BLaER1 treated with 17β-estradiol and CSF1 and Interleukin-3, amounts not matched to agents 10 nM and 100 nM (cell line): ENCODE measurements around the gene TSTD2.

Source experiments
- H3K27ac ChIP-seq, 11 experiments: shearing (Covaris generic); formaldehyde crosslinking; 2 replicates each; pipeline ENCODE4 v1.8.1; 2022
- H3K27me3 ChIP-seq, 11 experiments: shearing (Covaris generic); formaldehyde crosslinking; 2 replicates each; pipeline ENCODE4 v1.8.1; 2022
- H3K36me3 ChIP-seq, 11 experiments: shearing (Covaris generic); formaldehyde crosslinking; 2 replicates each; pipeline ENCODE4 v1.8.1; 2022
- H3K4me1 ChIP-seq, 10 experiments: shearing (Covaris generic); formaldehyde crosslinking; 2 replicates each; pipeline ENCODE4 v1.8.1; 2022
- H3K4me2 ChIP-seq, 11 experiments: shearing (Covaris generic); formaldehyde crosslinking; 2 replicates each; pipeline ENCODE4 v1.8.1; 2022
- H3K4me3 ChIP-seq, 10 experiments: shearing (Covaris generic); formaldehyde crosslinking; 2 replicates each; pipeline ENCODE4 v1.8.1; 2022
- H3K9ac ChIP-seq, 11 experiments: shearing (Covaris generic); formaldehyde crosslinking; 2 replicates each; pipeline ENCODE4 v1.8.1; 2022
- H3K9me3 ChIP-seq, 11 experiments: shearing (Covaris generic); formaldehyde crosslinking; replicated peaks in 1 of 11; 2 replicates each; pipeline ENCODE4 v1.8.1; 2022
- H4K20me1 ChIP-seq, 11 experiments: shearing (Covaris generic); formaldehyde crosslinking; 2 replicates each; pipeline ENCODE4 v1.8.1; 2022
- Cebpa-rat ChIP-seq, 11 experiments: shearing (Covaris generic); IDR thresholded peaks; 2 replicates each; pipeline ENCODE4 v1.8.1; 2022

Gene TSTD2

DNA sequence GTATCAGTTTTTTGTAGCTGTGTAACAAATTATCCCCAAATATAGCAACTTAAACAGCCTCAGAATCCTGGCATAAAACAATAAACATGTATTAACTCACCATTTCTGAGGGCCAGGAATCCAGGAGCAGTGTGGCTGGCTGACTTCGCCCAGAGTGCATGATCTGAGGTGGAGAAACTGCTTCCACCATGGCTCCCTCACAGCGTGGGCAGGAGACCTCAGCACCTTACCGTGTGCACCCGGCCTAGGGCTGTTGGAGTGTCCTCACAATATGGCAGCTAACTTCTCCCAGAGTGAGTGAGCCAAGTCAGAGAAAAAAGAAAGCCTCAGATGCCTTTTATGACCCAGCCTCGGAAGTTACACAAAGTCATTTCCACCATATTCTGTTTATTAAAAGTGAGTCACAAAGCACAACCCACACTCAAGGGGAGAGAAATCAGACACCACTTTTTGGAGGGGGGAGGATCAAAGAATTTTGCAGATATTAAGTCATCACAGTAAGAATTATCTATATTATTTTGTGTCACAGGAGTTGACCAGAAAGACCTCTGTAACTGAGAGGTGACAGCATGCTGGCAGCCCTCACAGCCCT, 59.6 kb downstream of the TSTD2 start:
- H3K4me2 ChIP-seq = no peak overlapping the region
- 0 out of 22 replicates have a peak, but pooled peaks cover 0 to 4% (median 0%) of the 10 kb centered on the region in 11 experiments for H3K27me3 ChIP-seq
- peaks cover 0 to 10% (median 0%) of the 10 kb centered on the region in 11 experiments; a peak in 3 of 22 replicates for H3K9me3 ChIP-seq
- no peak overlapping the region for H3K4me3 ChIP-seq
- no peaks in the 10 kb centered on the region for H4K20me1 ChIP-seq
- no peaks in the 10 kb centered on the region for H3K36me3 ChIP-seq
- no peak for TF ChIP-seq Cebpa-rat (IDR thresholded peaks at IDR 0.05)
- H3K27ac ChIP-seq = no peak overlapping the region
- H3K9ac ChIP-seq = no peak overlapping the region
- peaks cover 0 to 10% (median 0%) of the 10 kb centered on the region in 10 experiments; a peak in 4 of 20 replicates for H3K4me1 ChIP-seq

DNA sequence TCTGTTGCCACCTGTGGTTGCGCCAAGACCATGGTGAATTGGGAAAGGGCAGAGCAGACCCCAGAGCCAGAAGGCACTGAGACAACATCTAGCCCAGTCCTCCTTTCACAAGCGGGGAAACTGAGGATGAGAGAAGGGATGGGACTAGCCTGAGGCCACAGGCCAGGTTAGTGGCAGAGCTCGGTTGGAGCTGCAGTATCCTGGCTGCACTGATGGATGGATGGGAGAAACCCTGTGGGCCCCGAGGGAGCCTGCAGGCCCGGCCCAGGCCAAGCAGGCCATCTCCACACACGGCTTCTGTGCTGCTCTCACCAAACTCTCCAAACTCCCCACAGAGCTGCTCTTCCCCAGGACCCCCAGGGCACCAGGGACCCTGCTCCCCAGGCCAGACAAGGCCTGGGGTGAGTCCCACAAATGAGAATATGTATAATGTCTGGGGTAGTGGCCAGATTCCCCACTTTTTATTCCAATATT, 60.2 kb downstream of the TSTD2 start:
- Histone ChIP-seq H3K9me3 (peaks cover 0 to 10% (median 0%) of the 10 kb centered on the region in 11 experiments; a peak in 3 of 22 replicates), H3K27ac (no peak overlapping the region), H3K36me3 (no peaks in the 10 kb centered on the region)

DNA sequence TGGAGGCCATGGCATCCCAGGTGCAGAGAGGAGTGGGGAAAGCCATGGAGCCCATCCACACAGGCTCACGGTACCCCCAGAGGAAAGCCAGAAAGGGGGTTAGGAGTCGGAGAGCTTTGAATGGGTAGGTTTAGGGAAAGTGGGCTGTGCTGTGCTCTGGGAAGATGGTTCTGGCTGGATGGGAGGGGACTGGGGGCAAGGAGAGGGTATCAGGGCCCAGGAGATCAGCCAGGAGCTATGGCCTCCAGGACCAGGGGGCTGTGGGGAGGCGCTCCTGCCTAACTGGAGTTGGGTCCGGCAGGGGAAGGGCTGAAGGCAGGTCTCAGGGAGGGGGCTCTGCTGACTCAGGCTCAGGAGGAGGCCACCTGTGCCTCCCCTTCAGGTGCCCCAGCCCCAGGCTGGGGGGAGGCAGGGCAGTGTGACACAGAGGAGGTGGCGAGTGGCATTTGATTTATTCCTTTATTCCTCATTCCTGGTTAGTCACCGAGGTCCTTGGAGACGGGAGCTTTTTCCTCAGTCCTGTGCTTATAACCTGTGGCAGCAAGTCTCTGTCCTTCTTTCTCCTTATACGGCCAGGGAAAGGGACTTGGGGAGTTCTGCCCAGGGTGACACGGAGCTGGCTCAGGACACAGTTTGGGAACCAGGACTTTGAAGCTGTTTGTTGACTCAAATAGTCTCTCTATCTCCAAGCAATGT, 60.8 kb downstream of the TSTD2 start:
- TF ChIP-seq Cebpa-rat (IDR thresholded peaks at IDR 0.05) = no peak
- Histone ChIP-seq H3K27me3 (0 out of 22 replicates have a peak, but pooled peaks cover 0 to 5% (median 0%) of the 10 kb centered on the region in 11 experiments), H3K36me3 (no peaks in the 10 kb centered on the region), H4K20me1 (no peaks in the 10 kb centered on the region), H3K27ac (no peak overlapping the region), H3K4me2 (no peak overlapping the region), H3K9ac (no peak overlapping the region), H3K4me1 (peaks cover 0 to 10% (median 0%) of the 10 kb centered on the region in 10 experiments; a peak in 4 of 20 replicates), H3K9me3 (peaks cover 0 to 10% (median 0%) of the 10 kb centered on the region in 11 experiments; a peak in 3 of 22 replicates), H3K4me3 (no peak overlapping the region)

More for the DNA sequence above, 60.2 kb downstream of the TSTD2 start:
- TF ChIP-seq Cebpa-rat (IDR thresholded peaks at IDR 0.05) = no peak
- Histone ChIP-seq H3K27me3 (0 out of 22 replicates have a peak, but pooled peaks cover 0 to 5% (median 0%) of the 10 kb centered on the region in 11 experiments), H4K20me1 (no peaks in the 10 kb centered on the region), H3K9ac (no peak overlapping the region), H3K4me1 (peaks cover 0 to 10% (median 0%) of the 10 kb centered on the region in 10 experiments; a peak in 4 of 20 replicates), H3K4me3 (no peak overlapping the region), H3K4me2 (no peak overlapping the region)

DNA sequence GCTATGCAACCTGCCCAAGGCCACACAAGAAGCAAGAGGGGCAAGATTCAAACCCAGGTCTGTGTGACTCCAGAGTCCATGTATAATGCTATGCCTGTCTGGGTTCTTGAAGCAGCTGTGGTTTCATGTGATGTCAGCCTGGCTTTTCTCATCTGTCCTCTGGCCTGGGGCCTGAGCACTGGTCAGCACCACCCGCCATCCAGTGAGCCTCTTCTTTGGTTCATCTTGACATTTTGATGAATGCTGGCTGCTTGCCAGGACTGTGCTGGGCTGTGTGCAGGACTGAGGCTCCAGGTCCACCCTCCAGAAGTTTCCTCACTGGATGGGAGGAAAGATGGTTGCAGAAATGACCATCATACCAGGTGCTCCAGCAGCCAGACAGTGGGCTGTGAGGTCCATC, 61.5 kb downstream of the TSTD2 start:
- no peak overlapping the region for H3K4me3 ChIP-seq
- no peak for TF ChIP-seq Cebpa-rat (IDR thresholded peaks at IDR 0.05)
- no peak overlapping the region for H3K9ac ChIP-seq
- peaks cover 0 to 10% (median 0%) of the 10 kb centered on the region in 11 experiments; a peak in 3 of 22 replicates for H3K9me3 ChIP-seq
- no peak overlapping the region for H3K27ac ChIP-seq
- H3K36me3 ChIP-seq = no peaks in the 10 kb centered on the region
- H4K20me1 ChIP-seq = no peaks in the 10 kb centered on the region
- H3K4me2 ChIP-seq = no peak overlapping the region
- H3K4me1 ChIP-seq = peaks cover 0 to 10% (median 0%) of the 10 kb centered on the region in 10 experiments; a peak in 4 of 20 replicates
- 0 out of 22 replicates have a peak, but pooled peaks cover 0 to 5% (median 0%) of the 10 kb centered on the region in 11 experiments for H3K27me3 ChIP-seq

DNA sequence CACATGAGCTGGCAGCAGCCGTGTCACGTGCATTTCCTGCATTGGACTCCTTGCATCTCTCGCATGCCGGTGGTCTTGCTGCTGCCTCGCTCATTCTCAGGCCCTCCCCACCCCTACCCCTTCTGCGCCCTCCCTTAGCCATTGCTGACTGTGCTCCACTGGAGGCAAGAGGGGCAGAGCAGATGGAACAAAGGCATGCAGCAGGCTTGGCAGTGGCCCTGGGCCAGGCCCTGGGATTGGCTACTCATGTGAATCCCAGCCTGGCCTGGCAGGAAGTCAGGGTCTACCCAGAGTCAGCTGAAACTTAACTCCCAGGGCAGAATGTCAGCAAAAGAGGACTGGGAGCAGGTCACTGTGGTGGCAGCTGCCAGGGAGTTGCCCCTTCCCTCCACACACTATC, 62.3 kb downstream of the TSTD2 start:
- Histone ChIP-seq H3K4me2 (no peak overlapping the region), H3K27me3 (0 out of 22 replicates have a peak, but pooled peaks cover 0 to 5% (median 0%) of the 10 kb centered on the region in 11 experiments), H4K20me1 (no peaks in the 10 kb centered on the region), H3K4me3 (no peak overlapping the region), H3K9me3 (peaks cover 0 to 10% (median 0%) of the 10 kb centered on the region in 11 experiments; a peak in 3 of 22 replicates), H3K4me1 (peaks cover 0 to 10% (median 0%) of the 10 kb centered on the region in 10 experiments; a peak in 4 of 20 replicates), H3K36me3 (no peaks in the 10 kb centered on the region), H3K27ac (no peak overlapping the region), H3K9ac (no peak overlapping the region)
- no peak for TF ChIP-seq Cebpa-rat (IDR thresholded peaks at IDR 0.05)

DNA sequence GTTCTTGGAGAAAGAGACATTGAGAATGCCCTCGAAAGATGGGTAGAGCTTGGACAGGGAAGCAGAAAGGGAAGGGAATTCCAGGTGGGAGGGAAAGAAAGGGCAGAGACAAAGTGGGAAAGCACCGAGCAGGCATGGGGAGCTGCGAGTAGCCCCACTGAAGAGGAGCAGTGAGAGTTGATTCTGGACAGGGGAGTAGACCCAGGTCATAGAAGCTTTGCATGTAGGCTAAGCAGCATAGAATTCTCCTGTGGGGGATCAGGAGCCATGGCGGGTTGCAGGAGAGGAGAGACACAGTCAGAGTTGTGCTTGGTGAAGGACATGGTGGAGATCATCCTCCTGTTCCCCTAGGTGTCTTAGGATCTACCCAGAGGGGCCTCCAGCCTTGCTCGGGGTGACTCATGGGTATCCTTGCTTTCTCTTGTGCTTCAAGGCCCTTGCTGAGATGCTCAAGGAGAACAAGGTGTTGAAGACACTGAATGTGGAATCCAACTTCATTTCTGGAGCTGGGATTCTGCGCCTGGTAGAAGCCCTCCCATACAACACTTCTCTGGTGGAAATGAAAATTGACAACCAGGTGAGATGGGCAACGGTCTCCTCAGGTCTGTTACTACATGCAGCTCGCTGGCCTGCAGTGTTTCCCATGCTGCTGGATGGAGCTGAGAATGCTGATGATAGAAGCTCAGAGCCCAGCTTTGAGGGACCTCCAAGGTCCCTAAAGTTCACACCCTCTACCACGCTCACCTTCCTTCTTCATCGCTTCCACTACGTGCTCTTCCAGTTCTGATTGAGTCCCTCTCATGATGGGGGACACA, 64.5 kb downstream of the TSTD2 start:
- H3K9ac ChIP-seq = no peak overlapping the region
- H3K4me1 ChIP-seq = no peaks in the 10 kb centered on the region
- H3K27ac ChIP-seq = no peak overlapping the region
- no peak overlapping the region for H3K4me3 ChIP-seq
- H3K27me3 ChIP-seq = 0 out of 22 replicates have a peak, but pooled peaks cover 0 to 5% (median 0%) of the 10 kb centered on the region in 11 experiments
- H4K20me1 ChIP-seq = no peaks in the 10 kb centered on the region
- no peak overlapping the region for H3K4me2 ChIP-seq
- H3K9me3 ChIP-seq = no peaks in the 10 kb centered on the region
- TF ChIP-seq Cebpa-rat (IDR thresholded peaks at IDR 0.05) = no peak
- no peaks in the 10 kb centered on the region for H3K36me3 ChIP-seq

DNA sequence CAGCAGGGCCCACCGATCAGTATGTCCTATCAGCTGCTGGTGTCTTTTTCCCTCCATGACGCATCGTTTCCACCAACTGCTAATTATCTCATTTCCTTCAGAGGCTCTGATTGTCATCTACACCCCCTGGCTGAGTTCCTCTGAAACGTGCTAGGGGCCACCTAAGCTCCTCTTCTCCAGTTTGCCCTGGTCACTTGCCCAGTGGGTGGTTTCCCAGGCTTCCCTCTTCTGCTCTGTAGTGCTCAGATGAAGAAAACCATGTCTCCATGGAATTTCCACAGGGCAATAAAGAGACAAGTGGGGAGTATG, 65.3 kb downstream of the TSTD2 start:
- Histone ChIP-seq H4K20me1 (no peaks in the 10 kb centered on the region), H3K27me3 (0 out of 22 replicates have a peak, but pooled peaks cover 0 to 5% (median 0%) of the 10 kb centered on the region in 11 experiments), H3K9ac (no peak overlapping the region), H3K36me3 (no peaks in the 10 kb centered on the region), H3K4me3 (no peak overlapping the region), H3K4me1 (no peaks in the 10 kb centered on the region), H3K27ac (no peak overlapping the region), H3K9me3 (no peaks in the 10 kb centered on the region), H3K4me2 (no peak overlapping the region)
- TF ChIP-seq Cebpa-rat (IDR thresholded peaks at IDR 0.05) = no peak

DNA sequence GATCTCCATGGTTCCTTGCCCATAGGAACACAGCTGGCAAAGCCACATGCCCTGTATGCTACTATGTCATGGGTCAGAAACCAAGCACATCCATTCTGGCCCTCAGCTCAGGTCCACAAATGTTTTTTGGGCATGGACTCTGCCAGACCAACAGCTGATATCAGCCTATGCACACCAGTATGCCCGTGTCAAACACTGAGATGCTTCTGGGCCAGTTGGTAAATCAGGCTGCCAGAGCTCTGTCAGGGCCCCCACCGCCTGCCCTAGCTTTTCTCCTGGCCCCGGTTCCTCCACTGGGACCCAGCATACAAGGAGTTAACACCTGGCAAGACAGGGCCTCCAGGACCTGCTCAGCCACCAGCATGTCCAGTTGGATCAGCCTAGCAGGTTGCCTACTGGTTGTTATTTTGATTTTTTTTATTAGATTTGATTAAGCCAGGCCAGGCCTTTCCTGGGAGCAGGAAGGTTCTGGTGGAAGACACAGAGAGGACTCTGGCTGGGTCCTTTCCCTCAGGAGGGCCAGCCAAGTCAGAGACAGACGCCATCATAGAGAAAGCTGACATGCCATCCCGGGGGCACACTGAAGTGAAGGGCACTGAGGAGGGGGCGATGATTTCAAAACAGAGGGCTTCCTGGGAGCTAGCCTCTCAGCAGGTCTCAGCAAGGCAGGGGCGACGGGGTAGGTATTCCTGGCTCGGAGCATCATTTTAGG, 65.8 kb downstream of the TSTD2 start:
- Histone ChIP-seq H3K9me3 (no peaks in the 10 kb centered on the region), H4K20me1 (no peaks in the 10 kb centered on the region), H3K4me1 (no peaks in the 10 kb centered on the region), H3K27me3 (0 out of 22 replicates have a peak, but pooled peaks cover 0 to 5% (median 0%) of the 10 kb centered on the region in 11 experiments), H3K36me3 (no peaks in the 10 kb centered on the region), H3K27ac (no peak overlapping the region), H3K4me2 (no peak overlapping the region), H3K9ac (no peak overlapping the region), H3K4me3 (no peak overlapping the region)
- no peak for TF ChIP-seq Cebpa-rat (IDR thresholded peaks at IDR 0.05)
